Omental fat pad (tissue), 4 donors: Measurements from ENCODE around the gene TAOK1. TPM values are rescaled to one million over a fixed set of nuclear protein-coding genes. Genes with fewer than 3 reads are reported as not detected.

Source experiments
- ATAC-seq: fragments of 150-250 bp; one replicate; pipeline ENCODE4 v1.9.1; 2016; ENCODE audit warnings: mild to moderate bottlenecking, moderate library complexity; ENCODE audit not compliant: low FRiP score
- DNase-seq: peaks from one replicate; pipeline ENCODE4 v3.0.0-alpha.2; 2019; ENCODE audit warnings: low spot score
- total RNA-seq, 4 donors: library from RNA; depleted of rRNA; stranded (reverse); fragments of >200 nt; gene quantifications; one replicate each; pipeline ENCODE4 v1.1.0, GENCODE V29; 2016
- TF ChIP-seq, protein P1 (sequence below), 3 donors: fragments of 450-650 bp; IDR thresholded peaks; one replicate each; pipeline ENCODE4 v1.5.1; 2016 to 2017; ENCODE audit warnings: antibody characterized with exemption in 3 of 3, mild to moderate bottlenecking in 3 of 3, moderate library complexity in 2 of 3

The TAOK1 gene
- total RNA-seq, 4 donors from 2014 or later: 60.3 to 84.2 (median 64.3) TPM

DNA sequence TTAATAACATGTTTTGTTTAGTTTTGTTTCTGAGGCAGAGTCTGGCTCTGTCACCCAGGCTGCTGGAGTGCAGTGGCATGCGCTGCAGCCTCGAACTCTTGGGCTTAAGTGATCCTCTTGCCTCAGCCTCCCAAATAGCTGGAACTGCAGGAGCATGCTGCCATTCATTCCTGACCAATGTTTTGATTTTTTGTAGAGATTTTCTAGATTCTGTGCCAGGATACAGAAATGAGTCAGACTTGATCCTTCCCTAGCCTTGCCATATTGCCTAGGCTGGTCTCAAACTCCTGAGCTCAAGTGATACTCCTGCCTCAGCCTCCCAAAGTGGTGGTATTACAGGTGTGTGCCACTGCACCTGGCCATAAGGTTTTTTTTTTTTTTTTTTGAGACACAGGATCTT, 17.7 kb downstream of the TAOK1 start:
- TF ChIP-seq, protein P1, sequence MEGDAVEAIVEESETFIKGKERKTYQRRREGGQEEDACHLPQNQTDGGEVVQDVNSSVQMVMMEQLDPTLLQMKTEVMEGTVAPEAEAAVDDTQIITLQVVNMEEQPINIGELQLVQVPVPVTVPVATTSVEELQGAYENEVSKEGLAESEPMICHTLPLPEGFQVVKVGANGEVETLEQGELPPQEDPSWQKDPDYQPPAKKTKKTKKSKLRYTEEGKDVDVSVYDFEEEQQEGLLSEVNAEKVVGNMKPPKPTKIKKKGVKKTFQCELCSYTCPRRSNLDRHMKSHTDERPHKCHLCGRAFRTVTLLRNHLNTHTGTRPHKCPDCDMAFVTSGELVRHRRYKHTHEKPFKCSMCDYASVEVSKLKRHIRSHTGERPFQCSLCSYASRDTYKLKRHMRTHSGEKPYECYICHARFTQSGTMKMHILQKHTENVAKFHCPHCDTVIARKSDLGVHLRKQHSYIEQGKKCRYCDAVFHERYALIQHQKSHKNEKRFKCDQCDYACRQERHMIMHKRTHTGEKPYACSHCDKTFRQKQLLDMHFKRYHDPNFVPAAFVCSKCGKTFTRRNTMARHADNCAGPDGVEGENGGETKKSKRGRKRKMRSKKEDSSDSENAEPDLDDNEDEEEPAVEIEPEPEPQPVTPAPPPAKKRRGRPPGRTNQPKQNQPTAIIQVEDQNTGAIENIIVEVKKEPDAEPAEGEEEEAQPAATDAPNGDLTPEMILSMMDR (IDR thresholded peaks at IDR 0.05): no peak
- ATAC-seq (no peak), DNase-seq (no peak)

DNA sequence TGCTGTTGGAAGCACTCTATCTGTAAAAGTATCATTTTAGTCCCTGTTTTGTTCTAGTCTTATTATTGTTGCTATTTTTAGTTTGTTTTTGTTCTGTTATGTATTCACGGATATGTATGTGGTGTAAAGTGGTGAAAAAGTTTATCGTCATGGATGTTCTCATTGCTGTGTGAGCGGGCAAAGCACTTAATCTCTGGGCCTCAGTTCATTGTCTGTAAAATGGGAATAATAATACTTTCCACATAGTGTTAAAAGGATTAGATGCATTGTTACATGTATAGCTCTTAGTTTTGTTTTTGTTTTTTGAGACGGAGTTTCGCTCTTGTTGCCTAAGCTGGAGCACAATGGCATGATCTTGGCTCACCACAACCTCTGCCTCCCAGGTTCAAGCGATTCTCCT, 19.8 kb downstream of the TAOK1 start:
- TF ChIP-seq, protein P1 (IDR thresholded peaks at IDR 0.05): no peak
- DNase-seq (no peak), ATAC-seq (no peak)

DNA sequence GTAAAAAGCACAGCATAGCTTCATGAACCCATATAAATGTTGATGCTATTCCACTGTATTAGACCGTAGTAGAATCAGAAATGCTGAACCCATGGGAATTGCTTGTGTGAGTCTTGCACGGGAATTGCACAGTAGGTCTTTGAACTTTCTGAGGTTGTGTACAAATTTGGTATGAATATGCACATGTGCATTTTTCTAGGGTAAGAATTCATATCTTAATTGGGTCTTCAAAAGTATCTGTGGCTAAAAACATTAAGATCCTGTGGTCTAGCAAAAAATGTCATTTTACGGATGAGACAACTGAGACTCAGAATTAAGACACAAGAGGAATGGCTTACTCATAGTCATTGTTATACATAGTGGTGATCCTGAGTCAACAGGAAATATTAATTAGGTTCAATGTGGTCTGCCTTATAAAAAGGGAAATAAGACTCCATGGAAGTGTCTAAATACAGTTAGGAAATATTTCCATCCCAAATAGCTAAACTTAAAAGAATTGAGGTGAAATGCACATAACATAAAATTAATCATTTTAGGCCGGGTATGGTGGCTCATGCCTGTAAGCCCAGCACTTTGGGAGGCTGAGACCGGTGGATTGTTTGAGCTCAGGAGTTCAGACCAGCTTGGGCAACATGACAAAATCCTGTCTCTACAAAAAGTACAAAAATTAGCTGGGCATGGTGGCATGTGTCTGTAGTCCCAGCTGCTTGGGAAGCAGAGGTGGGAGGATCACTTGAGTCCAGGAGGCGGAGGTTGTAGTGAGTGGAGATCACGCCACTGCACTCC, 22.8 kb downstream of the TAOK1 start:
- TF ChIP-seq, protein P1 (IDR thresholded peaks at IDR 0.05): no peak
- DNase-seq (no peak), ATAC-seq (no peak)

DNA sequence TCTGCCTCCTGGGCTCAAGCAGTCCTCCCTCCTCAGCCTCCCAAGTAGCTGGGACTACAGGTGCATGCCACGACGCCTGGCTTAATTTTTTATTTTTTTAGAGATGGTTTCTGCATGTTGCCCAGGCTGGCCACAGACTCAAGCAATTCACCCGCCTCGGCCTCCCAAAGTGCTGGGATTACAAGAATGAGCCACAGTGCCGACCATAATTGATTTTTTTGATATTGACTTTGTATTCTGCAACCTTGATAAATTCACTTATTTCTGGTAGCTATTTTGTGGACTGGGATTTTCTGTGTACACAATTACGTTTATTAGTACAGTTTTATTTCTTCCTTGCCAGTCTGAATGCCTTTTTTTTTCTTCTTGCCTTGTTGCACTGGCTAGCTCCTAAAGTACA, 30.0 kb downstream of the TAOK1 start:
- no peak for ATAC-seq

DNA sequence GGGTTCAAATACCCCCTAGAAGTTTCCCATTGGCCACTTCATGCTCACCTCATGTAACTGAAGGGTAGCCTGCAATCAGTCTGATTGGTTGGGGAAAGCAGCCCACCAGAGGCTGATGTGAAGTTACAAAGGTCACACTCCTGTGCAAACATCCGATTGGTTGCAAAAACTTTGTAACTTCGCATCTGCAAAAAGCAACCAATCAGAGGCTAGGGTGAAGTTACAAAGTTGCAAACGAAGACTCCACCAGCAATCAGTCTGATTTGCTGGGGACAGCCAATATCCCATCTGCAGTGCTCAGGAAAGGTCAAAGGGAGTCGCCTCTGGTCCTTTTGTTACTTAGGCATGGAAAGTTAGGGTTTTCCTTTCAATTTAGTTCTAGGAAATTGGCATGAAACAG, 40.1 kb downstream of the TAOK1 start:
- TF ChIP-seq, protein P1 (IDR thresholded peaks at IDR 0.05): no peak
- ATAC-seq: no peak

More for the DNA sequence above, 30.0 kb downstream of the TAOK1 start:
- DNase-seq: no peak
- TF ChIP-seq, protein P1 (IDR thresholded peaks at IDR 0.05): no peak

DNA sequence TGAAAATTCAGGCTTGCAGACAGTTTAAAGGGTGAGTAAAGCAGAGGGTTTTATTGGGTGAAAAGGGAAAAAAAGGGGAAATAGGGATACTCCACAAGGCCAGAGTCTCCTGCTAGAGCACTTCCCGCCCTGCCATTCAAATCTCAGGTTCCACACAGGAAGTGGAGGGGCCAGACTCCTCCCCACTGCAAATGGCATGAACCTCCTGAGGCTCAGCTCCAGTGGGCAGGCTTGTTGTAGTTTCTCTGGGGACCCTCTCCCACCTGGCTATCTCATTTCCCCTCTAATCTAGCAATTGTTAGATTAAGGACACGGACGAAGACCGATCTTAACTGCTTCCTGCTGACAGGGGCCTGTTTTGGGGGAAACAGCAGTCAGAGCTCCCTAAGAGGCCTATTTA, 43.4 kb downstream of the TAOK1 start:
- TF ChIP-seq, protein P1 (IDR thresholded peaks at IDR 0.05): no peak
- ATAC-seq: no peak
- DNase-seq: no peak

More for the DNA sequence above, 40.1 kb downstream of the TAOK1 start:
- no peak for DNase-seq

DNA sequence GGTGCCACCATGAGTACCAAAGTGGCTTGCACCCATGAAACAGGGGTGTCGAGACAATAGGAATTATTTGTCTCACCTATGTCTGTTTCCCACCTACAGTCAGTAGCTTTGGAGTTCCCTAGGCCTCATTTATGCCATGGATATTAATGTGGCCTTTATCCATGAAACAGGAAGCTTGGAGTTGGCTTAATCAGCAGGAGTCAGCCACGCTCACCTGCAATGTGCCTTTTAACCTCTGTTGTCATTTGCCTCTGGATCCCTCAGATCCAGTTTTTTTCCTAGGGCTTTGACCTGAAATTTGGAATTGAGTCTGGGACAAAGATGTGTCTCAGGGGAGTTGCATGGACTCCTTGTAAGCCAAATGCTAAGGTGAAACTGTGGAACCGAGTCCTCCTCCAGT, 44.4 kb downstream of the TAOK1 start:
- no peak for ATAC-seq
- no peak for DNase-seq
- TF ChIP-seq, protein P1 (IDR thresholded peaks at IDR 0.05): no peak
